Body of pancreas (tissue), 4 donors: ENCODE results near the gene TMEM255B. TPM values are rescaled to one million over a fixed set of nuclear protein-coding genes. Genes with fewer than 3 reads are reported as not detected.

Experiments used
- ATAC-seq: fragments of 150-250 bp; one replicate; pipeline ENCODE4 v1.9.1; 2016
- DNase-seq, 4 donors: peaks; one replicate each; pipeline ENCODE4 v3.0.0-alpha.2; 2019
- H3K27ac ChIP-seq, 4 donors: fragments of 200-600 bp; sonication (generic); 1 replicate in 3 of 4; 2 replicates in 1 of 4; pipeline versions ENCODE4 v1.5.1 to v1.6.1; 2016 to 2019; ENCODE audit warnings: mild to moderate bottlenecking in 1 of 4, mixed read lengths in 1 of 4, moderate library complexity in 1 of 4
- H3K27me3 ChIP-seq, 2 donors: fragments of 200-600 bp; sonication (generic); one replicate each; pipeline ENCODE4 v1.6.0; 2016; ENCODE audit warnings: mild to moderate bottlenecking in 1 of 2
- H3K36me3 ChIP-seq, 2 donors: fragments of 200-600 bp; sonication (generic); replicated peaks in 1 of 2; 2 replicates each; pipeline ENCODE4 v1.5.1; 2016; ENCODE audit warnings: low read depth in 2 of 2; ENCODE audit not compliant: insufficient read depth in 1 of 2
- H3K4me1 ChIP-seq: fragments of 200-600 bp; sonication (generic); one replicate; pipeline ENCODE4 v1.6.0; 2016
- H3K4me3 ChIP-seq, 2 donors: fragments of 200-600 bp; sonication (generic); 1 replicate in 1 of 2; 2 replicates in 1 of 2; pipeline ENCODE4 v1.5.1; 2016 to 2019
- H3K9me3 ChIP-seq, 3 donors: fragments of 200-600 bp; sonication (generic); 1 replicate in 2 of 3; 2 replicates in 1 of 3; pipeline ENCODE4 v1.5.1; 2016
- POLR2A ChIP-seq, 3 donors: fragments of 450-650 bp; IDR thresholded peaks; one replicate each; pipeline ENCODE4 v1.6.1; 2016; ENCODE audit warnings: antibody characterized with exemption in 3 of 3, mild to moderate bottlenecking in 2 of 3
- WGBS, 2 donors: methylation state at CpG; one replicate each; pipeline ENCODE4 v1.1.5; 2017; 5-methylcytosine and 5-hydroxymethylcytosine counted together
- intact Hi-C: fragments of 100-400 bp; cut with DNase I; formaldehyde crosslinking; loops from one replicate; pipeline ENCODE4 v1.15.1; 2023
- total RNA-seq, 2 donors: library from RNA; depleted of rRNA; stranded (reverse); fragments of >200 nt; gene quantifications; one replicate each; pipeline ENCODE4 v1.1.0, GENCODE V29; 2016
- TF ChIP-seq, protein P1 (sequence below), 7 experiments: fragments of 450-650 bp in 4 of 7; fragments of 200-600 bp in 3 of 7; sonication (generic) in 3 of 7; IDR thresholded peaks; one replicate each; pipeline ENCODE4 v1.5.1; 2016 to 2019; ENCODE audit warnings: antibody characterized with exemption in 7 of 7

TMEM255B gene
- total RNA-seq, 2 donors from 2014 or later, result 1.0 to 4.6 TPM

DNA sequence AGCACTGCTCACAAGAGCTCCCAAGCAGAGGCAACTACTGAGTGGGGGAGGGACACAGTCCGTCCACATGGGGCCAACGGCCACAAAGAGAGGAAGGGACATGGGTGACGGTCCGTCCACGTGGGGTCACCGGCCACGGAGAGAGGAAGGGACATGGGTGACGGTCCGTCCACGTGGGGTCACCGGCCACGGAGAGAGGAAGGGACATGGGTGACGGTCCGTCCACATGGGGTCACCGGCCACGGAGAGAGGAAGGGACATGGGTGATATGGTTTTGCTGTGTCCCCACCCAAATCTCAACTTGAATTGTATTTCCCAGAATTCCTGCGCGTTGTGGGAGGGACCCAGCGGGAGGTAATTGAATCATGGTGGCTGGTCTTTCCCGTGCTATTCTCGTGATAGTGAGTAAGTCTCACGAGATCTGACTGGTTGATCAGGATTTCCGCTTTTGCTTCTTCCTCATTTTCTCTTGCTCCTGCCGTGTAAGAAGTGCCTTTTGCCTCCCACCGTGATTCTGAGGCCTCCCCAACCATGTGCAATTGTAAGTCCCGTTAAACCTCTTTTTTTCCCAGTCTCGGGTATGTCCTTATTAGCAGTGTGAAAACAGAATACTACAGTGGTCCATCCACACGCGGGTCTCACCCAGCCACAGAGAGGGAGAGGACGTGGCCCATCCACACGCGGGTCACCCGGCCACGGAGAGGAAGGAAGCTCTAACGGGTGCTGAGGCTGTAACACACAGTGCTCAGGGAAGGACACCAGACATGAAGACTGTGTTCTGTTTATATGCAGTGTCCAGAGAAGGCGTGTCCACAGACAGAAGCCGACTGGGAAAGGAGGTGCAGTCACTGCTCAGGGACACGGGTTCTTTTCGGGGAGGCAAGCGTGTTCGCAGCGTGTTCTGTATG lies 56.4 kb downstream of the TMEM255B start:
- DNase-seq (no peak), ATAC-seq (no peak)
- intact Hi-C loops, result no loop called here
- H3K27me3 ChIP-seq, result no peaks in the 10 kb centered on the region
- no peak overlapping the region for H3K4me3 ChIP-seq
- TF ChIP-seq POLR2A (IDR thresholded peaks at IDR 0.05), result peak in 1 of 3 donors; percentile 9
- TF ChIP-seq, protein P1, sequence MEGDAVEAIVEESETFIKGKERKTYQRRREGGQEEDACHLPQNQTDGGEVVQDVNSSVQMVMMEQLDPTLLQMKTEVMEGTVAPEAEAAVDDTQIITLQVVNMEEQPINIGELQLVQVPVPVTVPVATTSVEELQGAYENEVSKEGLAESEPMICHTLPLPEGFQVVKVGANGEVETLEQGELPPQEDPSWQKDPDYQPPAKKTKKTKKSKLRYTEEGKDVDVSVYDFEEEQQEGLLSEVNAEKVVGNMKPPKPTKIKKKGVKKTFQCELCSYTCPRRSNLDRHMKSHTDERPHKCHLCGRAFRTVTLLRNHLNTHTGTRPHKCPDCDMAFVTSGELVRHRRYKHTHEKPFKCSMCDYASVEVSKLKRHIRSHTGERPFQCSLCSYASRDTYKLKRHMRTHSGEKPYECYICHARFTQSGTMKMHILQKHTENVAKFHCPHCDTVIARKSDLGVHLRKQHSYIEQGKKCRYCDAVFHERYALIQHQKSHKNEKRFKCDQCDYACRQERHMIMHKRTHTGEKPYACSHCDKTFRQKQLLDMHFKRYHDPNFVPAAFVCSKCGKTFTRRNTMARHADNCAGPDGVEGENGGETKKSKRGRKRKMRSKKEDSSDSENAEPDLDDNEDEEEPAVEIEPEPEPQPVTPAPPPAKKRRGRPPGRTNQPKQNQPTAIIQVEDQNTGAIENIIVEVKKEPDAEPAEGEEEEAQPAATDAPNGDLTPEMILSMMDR (IDR thresholded peaks at IDR 0.05), result no peak
- peak overlapping the region in 3 of 4 donors; percentile 41 to 74 (median 54) for H3K27ac ChIP-seq
- no peaks in the 10 kb centered on the region for H3K9me3 ChIP-seq
- no peaks in the 10 kb centered on the region for H3K36me3 ChIP-seq
- WGBS, 2 donors, result 64 to 66% methylated on average over 41 to 42 of the region's 42 CpGs
- H3K4me1 ChIP-seq, result peaks cover 36% of the 10 kb centered on the region

DNA sequence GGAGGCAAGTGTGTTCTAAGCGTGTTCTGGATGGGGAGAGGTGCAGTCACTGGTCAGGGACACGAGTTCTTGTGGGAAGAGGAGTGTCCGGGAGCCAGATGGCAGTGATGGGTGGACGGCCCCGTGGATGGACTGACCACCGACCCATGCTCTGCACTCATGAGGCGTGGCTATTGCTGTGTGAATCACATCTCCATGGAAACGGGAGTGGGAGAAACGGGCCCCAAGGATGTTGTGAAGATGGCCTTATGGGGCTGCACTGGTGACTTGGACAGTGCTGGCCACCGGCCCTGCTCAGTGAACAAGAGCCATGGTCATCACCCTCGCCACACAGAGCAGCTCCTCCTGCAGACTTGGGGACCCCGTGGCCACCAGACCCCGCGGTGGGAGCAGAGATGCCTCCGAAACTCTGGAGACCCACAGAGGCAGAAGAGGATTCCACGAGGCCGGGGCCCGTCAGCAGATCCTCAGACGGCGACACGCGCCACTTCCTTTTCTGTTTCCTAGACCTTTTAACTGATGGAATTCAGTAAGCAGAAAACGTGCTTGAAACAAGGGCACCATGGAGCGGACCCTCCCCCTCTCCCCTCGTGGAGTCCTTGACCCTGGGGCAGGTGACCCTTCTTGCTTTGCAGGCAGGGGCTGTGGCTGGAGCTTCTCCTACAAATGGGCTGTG lies 57.4 kb downstream of the TMEM255B start:
- no peaks in the 10 kb centered on the region for H3K27me3 ChIP-seq
- 29 to 62% methylated on average over 5 to 25 of the region's 25 CpGs for WGBS, 2 donors
- DNase-seq (no peak), ATAC-seq (no peak)
- peak overlapping the region in 1 of 4 donors; percentile 23 for H3K27ac ChIP-seq
- H3K4me1 ChIP-seq, result peaks cover 36% of the 10 kb centered on the region
- no peak overlapping the region for H3K4me3 ChIP-seq
- TF ChIP-seq POLR2A (IDR thresholded peaks at IDR 0.05), result no peak
- TF ChIP-seq, protein P1 (IDR thresholded peaks at IDR 0.05), result no peak
- intact Hi-C loops, result no loop called here
- H3K9me3 ChIP-seq, result no peaks in the 10 kb centered on the region
- H3K36me3 ChIP-seq, result no peaks in the 10 kb centered on the region

DNA sequence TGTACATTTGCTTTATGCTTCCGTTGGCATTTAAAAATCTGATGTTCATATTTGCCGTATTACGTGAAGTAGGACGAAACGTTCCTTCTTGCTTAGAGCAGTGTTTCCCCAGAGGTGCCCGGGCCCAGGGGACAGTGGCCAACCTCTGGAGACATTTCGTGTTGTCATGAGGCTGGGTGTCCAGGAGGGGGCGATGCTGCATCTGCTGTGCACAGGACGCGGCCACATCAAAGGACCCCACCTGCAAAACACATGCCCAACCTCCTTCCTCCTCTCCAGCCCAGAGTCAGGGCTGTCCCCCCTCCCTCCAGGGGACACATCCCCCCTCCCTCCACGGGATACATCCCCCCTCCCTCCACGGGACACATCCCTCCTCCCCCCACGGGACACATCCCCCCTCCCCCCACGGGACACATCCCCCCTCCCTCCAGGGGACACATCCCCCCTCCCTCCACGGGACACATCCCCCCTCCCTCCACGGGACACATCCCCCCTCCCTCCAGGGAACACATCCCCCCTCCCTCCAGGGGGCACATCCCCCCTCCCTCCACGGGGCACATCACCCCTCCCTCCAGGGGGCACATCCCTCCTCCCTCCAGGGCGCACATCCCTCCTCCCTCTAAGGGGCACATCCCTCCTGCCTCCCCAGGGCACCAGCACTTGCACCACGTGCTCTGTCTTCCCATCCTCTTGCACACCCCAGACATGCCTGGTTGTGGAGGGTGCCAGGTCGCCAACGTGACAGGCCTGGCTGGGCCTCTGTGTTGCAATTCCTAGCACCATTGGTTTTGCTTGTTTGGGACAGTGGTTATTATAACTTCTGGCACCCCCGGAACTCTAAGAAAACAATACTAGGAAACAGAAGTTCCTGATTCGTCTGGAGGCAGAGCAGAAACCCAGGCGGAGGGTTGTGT lies 58.2 kb downstream of the TMEM255B start:
- intact Hi-C loops, result no loop called here
- Histone ChIP-seq H3K36me3 (peaks cover 0 to 1% of the 10 kb centered on the region in 2 donors), H3K4me1 (peaks cover 36% of the 10 kb centered on the region), H3K27ac (peak overlapping the region in 2 of 4 donors; percentile 26 to 55), H3K27me3 (no peaks in the 10 kb centered on the region), H3K9me3 (no peaks in the 10 kb centered on the region), H3K4me3 (no peak overlapping the region)
- ATAC-seq (peak; percentile 62), DNase-seq (peak; percentile 90 to 96 (median 96))
- no peak for TF ChIP-seq POLR2A (IDR thresholded peaks at IDR 0.05)
- TF ChIP-seq, protein P1 (IDR thresholded peaks at IDR 0.05), result peak; percentile 62 to 91 (median 86)
- WGBS, 2 donors, result 9 to 16% methylated on average over 21 to 22 of the region's 24 CpGs

DNA sequence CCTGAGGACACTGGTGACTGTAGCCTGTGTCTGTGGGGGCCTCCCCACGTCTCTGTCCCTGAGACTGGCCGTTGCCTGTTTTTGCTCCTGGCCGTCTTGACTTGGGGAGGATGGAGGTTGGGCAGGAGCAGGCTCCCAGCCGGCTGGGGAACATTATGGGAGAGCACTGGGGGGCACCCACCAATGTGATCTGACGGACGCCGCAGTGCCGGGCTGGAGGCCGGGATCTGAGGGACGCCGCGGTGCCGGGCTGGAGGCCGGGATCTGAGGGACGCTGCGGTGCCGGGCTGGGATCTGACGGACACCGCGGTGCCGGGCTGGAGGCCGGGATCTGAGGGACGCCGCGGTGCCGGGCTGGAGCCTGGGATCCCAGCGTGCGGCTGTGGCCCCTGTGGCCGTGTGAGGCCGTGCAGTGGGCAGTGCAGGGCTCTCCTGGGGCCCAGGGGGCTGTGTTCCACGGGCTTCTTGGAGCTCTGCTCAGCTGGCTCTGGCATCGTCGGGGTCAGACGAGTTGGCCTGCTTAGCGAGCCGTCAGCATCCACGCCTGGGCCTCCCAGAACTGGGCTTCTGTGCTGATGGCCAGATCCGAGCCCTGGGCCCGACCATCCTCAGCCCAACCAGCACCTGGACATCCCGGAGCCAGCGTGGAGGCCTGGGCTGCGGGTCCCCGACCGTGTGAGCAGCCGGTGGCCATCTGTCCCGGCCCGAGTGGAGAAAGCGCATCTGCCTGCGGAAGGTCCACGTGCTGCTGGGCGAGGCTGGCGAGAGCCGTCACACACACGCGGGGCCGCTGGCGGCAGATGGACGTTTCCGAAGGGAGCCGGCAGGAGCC lies 59.0 kb downstream of the TMEM255B start:
- Histone ChIP-seq H3K9me3 (no peaks in the 10 kb centered on the region), H3K27ac (peak overlapping the region in 2 of 4 donors; percentile 26 to 55), H3K36me3 (peaks cover 0 to 1% of the 10 kb centered on the region in 2 donors), H3K4me1 (peaks cover 35% of the 10 kb centered on the region), H3K4me3 (no peak overlapping the region), H3K27me3 (no peaks in the 10 kb centered on the region)
- ATAC-seq (no peak), DNase-seq (no peak)
- TF ChIP-seq, protein P1 (IDR thresholded peaks at IDR 0.05), result no peak
- TF ChIP-seq POLR2A (IDR thresholded peaks at IDR 0.05), result no peak
- 79 to 100% methylated on average over 3 to 48 of the region's 60 CpGs for WGBS, 2 donors
- intact Hi-C loops, result no loop called here
